Astrocyte (in vitro differentiated cells and primary cell): Measurements from ENCODE around the gene PRKCB.

ENCODE experiments used
- CTCF ChIP-seq: IDR thresholded peaks from 2 replicates; pipeline ENCODE4 v1.5.1; 2011; ENCODE audit warnings: low read depth, mild to moderate bottlenecking, inconsistent platforms, low read length, moderate library complexity; ENCODE audit not compliant: insufficient read depth
- EZH2 ChIP-seq: IDR thresholded peaks from 2 replicates; pipeline ENCODE4 v1.6.1; 2012; ENCODE audit warnings: mild to moderate bottlenecking, low read length, inconsistent platforms; ENCODE audit not compliant: insufficient read depth

DNA sequence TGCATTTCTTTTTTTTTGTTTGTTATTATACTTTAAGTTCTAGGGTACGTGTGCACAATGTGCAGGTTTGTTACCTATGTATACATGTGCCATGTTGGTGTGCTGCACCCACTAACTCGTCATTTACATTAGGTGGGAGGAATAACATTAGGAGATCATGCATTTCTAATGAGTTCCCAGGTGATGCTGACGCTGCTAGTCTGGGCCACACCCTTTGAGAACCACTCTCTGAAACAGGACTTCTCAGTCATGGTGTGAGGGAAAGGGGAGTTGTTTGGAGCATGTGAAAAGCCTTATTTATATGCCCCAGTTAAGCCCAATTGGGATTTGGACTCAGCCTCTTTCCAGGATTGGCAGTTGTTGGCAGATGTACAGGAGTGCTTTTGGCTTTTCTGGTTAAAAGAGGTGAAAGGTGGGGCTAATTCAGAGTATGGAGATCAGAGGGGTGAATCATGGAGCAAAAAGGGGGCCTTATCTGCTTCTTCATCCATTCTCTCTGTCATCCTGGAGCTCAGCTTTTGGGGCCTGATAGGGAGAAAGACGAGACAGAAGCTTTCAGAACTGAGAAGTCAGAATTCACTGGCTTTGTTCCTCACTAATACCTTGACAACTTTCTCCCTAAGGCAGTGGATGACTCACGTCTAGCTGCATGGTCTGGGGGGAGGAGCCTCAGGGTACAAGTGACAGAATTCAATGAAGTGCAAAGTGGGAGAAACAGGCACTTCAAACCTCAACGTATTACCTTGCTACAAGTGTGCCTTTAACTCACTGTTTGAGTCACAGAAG lies 240.3 kb downstream of the PRKCB start:
- TF ChIP-seq CTCF (no peak), EZH2 (no peak)
